Heart left ventricle (tissue), 13 donors: ENCODE results near the gene DNAL1.

Experiments
- POLR2A ChIP-seq, 2 donors: fragments of 450-650 bp; IDR thresholded peaks; one replicate each; pipeline ENCODE4 v1.6.1; 2017; ENCODE audit warnings: antibody characterized with exemption in 2 of 2, mild to moderate bottlenecking in 2 of 2, moderate library complexity in 2 of 2
- TF ChIP-seq, protein P1 (sequence below), 12 donors: fragments of 200-600 bp; sonication (generic) in 4 of 12; IDR thresholded peaks; one replicate each; pipeline versions ENCODE4 v1.5.0 to v1.8.0; 2018 to 2022; ENCODE audit warnings: antibody characterized with exemption in 12 of 12, mild to moderate bottlenecking in 5 of 12
- donor health status: ischemic (EF 13 %, LVEDD 7.1; RV severe dilation, severe dysfunction).
- donor health status: DM: no; HTN: yes; CAD: no.
- donor health status: DM: no; HTN: no; CAD: no.
- donor health status: ischemic (EF 25% LVEDD 6.9; RV normal size, moderate dysfunction).
- donor health status: ischemic (EF 25% LVEDD 5.7; RV mildly dilated, moderate dysfunction).
- donor health status: ischemic (EF 35%, LVEDD 5.7; RV mildly dilated, moderate dysfunction).
- donor health status: nonischemic (EF 11% LVEDD 7.7; RV severe dilation, severe dysfunction).
- donor health status: DM: yes; HTN: yes; CAD: no.
- donor health status: PGD.
- donor health status: ischemic (EF 29% LVEDD 5.4; RV normal size, mild dysfunction).
- donor health status: nonischemic (EF 23%, LVEDD 6.1; RV moderate dilation, normal function).

DNA sequence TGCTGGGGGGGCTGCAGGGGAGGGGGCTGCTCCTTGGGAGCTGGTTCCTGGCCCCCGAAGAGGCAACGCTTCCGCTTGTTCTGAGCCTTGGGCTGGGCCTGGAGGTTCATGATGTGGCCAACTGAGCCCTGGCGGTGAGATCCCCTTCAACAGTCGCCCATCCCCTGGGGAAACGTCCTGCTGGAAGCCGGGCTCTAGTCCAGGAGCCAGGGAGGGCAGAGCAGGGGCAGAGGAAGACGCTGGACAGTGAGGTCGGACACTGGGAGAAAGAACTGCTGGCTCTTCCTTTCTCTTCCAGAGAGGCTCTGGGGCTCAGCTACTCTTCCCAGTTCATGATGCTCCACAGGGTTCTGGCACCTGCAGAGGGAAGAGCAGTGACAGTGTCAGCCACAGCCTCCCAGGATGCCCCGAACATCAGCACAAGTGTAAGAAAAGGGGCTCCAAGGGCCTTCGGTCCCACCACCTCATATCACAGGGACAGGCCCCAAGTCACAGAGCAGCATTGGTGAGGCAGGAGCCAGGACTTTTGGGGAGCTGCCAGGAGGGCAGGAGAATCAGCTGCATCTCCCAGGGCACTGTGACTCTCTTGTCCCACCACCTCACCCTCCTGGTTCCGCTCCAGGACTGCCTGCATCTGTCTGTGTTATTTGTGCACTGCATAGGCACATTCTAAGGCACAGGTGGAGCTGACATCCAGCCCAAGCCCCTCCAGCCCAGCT is 95.3 kb downstream of the DNAL1 start:
- TF ChIP-seq POLR2A (IDR thresholded peaks at IDR 0.05): no peak
- TF ChIP-seq, protein P1, sequence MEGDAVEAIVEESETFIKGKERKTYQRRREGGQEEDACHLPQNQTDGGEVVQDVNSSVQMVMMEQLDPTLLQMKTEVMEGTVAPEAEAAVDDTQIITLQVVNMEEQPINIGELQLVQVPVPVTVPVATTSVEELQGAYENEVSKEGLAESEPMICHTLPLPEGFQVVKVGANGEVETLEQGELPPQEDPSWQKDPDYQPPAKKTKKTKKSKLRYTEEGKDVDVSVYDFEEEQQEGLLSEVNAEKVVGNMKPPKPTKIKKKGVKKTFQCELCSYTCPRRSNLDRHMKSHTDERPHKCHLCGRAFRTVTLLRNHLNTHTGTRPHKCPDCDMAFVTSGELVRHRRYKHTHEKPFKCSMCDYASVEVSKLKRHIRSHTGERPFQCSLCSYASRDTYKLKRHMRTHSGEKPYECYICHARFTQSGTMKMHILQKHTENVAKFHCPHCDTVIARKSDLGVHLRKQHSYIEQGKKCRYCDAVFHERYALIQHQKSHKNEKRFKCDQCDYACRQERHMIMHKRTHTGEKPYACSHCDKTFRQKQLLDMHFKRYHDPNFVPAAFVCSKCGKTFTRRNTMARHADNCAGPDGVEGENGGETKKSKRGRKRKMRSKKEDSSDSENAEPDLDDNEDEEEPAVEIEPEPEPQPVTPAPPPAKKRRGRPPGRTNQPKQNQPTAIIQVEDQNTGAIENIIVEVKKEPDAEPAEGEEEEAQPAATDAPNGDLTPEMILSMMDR (IDR thresholded peaks at IDR 0.05): no peak
